Activated CD4-positive, alpha-beta T cell treated with anti-CD3 and anti-CD28 coated beads for 24 hours (primary cell): ENCODE measurements around the gene IPO4.
"Not testable (repeated sequence)": the region's sequence is repeated elsewhere in the genome, so short reads cannot be mapped to it uniquely, and the experiment has no call there.

ENCODE experiments used
- DNase-seq, 2 donors: peaks; one replicate each; pipeline ENCODE4 v3.0.0-alpha.2; 2020; ENCODE audit warnings: low read depth in 2 of 2

IPO4 gene, protein sequence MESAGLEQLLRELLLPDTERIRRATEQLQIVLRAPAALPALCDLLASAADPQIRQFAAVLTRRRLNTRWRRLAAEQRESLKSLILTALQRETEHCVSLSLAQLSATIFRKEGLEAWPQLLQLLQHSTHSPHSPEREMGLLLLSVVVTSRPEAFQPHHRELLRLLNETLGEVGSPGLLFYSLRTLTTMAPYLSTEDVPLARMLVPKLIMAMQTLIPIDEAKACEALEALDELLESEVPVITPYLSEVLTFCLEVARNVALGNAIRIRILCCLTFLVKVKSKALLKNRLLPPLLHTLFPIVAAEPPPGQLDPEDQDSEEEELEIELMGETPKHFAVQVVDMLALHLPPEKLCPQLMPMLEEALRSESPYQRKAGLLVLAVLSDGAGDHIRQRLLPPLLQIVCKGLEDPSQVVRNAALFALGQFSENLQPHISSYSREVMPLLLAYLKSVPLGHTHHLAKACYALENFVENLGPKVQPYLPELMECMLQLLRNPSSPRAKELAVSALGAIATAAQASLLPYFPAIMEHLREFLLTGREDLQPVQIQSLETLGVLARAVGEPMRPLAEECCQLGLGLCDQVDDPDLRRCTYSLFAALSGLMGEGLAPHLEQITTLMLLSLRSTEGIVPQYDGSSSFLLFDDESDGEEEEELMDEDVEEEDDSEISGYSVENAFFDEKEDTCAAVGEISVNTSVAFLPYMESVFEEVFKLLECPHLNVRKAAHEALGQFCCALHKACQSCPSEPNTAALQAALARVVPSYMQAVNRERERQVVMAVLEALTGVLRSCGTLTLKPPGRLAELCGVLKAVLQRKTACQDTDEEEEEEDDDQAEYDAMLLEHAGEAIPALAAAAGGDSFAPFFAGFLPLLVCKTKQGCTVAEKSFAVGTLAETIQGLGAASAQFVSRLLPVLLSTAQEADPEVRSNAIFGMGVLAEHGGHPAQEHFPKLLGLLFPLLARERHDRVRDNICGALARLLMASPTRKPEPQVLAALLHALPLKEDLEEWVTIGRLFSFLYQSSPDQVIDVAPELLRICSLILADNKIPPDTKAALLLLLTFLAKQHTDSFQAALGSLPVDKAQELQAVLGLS

DNA sequence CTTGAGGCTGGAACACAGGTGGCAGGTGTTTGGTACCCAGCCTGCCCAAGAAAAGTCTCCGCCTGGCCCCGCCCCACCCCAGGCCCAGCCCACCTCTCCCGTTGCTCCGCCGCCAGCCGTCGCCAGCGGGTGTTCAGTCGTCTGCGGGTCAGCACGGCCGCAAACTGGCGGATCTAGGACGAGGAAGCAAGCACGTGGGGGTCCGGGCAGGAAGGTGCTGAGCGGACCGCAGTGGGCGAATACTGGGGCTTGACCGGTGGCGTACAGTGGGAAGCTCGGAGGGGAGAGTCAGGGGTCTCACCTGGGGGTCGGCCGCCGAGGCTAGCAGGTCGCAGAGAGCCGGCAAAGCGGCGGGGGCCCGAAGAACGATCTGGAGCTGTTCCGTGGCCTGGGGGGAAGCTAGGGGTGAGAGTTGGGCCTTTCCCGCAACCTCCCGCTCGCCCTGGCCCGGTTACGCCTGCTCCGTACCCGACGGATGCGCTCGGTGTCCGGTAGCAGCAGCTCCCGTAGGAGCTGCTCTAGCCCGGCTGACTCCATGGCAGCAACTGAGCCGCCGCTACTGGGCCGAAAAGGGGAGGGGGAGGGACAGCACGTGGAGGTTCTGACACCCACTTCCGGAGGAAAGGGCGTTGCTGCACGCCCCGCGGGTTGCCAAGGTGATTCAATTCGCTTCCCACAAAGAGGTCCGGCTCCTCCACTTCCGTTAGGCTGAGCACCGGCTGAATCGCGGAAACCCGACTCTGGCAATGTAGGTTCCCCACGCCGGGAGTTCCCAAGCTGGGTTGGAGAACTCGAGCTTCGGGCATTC is at the start of gene IPO4:
IPO4 (minus strand) TSS at position 566 of the 808 bp plus-strand sequence; CDS start at position 537, 29 bp downstream.
- peak; percentile 91 to 95 for DNase-seq

DNA sequence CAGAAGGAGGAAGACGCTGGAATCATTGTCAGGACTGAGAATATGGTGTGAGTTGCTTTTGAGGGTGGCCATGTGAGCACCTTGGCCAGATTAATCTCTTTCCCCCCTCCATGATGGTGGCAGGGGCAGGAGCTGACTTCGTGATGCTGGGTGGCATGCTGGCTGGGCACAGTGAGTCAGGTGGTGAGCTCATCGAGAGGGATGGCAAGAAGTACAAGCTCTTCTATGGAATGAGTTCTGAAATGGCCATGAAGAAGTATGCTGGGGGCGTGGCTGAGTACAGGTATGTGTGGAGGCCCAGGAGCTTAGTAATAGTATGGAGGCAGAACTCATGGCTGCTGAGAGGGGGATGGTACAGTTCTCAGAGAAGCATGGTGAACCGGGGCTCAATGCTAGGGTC is 49.5 kb upstream of the IPO4 start:
- no peak for DNase-seq

DNA sequence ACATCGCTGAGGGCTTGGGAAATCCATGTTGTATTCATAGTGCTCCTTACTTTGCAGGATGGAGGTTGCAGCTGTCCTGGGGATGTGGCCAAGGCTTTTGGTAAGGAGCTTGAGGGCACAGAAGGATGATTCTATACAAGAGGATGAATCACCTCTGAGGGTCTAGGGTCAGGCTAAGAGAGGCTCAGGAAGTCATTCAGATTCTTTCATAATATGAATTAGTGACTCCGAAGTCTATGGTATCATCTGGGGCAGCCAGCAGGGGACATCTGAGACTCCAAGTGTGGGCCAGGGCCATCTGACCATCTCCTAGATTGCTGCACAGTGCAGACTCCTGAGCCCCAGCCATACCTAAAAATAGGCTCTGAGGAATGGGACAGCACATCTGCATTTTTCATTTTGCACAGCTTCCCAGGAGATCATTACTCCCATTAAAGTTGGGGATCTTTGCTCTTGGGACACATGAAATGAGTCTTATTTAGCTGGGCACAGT is 48.9 kb upstream of the IPO4 start:
- no peak for DNase-seq

DNA sequence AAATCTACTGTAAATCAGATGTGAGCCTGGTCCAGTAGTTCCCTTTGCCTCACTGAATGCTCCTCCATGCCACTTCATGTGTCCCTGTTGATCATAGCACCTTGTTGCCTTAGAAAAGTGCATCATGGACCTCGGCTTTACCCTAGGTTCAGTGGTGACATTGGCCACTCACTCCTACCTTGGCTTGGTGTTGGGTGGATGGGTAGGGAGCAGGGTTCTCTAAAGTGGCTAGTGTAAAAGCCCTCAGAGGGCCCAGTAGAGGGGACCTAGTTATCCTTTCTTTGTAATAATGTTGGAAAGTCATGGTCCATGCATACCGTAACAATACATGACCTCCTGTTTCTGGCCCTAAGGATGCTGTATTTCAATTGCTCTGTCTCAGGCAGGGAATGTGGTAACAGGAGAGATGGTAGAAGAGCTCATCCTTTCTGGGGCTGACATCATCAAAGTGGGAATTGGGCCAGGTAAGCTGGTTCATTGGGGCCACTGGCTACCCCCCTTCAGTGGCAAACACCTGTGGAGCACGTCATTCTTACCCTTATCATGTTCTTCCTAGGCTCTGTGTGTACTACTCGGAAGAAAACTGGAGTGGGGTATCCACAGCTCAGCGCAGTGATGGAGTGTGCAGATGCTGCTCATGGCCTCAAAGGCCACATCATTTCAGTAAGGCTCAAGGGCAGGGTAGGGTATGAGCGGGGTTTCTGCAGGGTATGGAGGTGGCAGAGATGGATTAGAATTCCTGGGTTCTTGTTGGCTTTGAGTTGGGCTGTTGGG is 48.3 kb upstream of the IPO4 start:
- no peak for DNase-seq

DNA sequence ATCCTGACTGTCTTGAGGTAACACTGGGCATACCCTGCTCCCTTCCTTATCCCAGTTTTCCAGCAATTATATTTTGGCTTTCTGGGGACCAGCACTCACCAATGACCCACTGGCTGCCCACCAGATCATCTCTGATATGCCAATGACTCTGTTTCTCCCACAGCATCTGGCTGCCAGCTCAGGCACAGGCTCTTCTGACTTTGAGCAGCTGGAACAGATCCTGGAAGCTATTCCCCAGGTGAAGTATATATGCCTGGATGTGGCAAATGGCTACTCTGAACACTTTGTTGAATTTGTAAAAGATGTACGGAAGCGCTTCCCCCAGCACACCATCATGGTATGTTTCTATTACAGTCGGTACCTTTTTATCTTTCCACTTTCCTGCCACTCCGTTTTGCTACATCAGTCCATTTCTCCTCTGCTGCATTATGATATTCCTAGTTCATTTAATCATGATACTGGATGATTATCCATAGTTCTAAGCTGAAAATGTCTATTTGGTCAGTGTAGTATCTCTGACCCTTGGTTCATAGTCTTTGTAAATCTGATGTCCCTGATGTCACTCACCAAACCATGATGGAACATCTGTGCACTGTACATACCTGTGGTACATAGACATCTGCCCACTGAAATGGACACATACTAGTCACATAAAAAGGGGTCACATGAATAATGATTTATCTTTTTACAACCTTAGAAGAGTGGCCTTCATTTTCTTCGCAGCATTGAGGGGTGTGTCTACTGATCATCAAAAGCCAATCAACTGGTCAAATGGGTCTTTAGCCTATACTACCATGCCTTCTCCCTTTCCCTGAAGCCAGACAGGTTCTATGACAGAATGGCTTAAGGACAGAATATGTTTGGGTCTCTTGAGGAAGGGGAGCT is 47.4 kb upstream of the IPO4 start:
- DNase-seq: no peak

DNA sequence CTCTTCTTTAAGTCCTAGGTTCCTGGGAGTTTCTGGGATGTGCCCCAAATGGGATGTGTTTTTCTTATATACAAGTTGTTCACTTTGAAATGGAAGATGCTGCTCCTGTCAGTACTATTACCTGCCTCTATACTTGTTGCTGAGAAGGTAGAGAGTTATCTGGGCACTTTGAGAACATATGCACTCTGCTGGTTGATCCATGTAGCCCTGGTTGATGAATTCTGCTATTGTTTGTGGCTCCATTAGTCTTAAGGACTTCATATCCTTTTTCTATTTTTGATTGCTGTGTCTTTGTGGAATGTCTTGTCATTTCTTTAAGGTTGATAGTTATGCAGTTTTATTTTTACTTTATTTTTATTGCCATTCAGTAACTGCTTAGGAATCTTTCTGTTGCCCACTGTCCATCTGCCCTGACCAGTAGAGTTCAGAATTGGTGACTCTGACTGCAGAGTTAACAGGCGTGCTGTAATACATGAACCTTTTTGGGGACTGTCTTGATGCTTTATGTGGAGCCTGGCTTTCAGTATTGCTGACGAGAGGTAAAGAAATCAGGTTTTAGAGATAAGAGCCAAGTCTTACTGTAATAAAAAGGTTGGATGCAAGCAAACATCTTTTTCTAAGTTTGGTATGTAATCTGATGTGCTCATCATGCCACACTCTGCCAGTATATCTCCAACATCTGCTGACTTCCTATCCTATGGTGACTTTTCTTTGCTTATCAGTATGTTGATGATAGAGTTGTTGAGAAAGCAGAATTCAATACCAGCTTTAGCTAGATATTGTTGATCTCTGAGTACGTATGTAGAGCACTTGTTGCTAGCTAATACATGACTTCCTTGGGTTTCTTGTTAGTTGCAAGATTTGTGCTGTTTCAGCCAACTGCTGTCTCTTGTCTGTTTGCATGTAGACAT is 45.7 kb upstream of the IPO4 start:
- DNase-seq: no peak

DNA sequence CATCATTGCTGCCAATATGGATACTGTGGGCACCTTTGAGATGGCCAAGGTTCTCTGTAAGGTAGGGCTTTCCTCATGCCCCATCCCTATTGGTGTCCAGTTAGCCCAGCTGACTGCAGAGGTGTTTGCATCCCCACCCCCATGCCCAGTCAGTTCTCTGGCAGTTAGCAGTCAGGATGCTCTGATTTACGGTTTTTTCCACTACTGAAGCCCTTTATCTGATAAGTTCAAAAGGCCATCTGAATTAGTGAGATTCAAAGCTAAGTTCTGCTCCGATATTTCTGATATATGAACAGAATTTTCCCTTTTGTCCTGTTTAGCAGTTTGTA is 44.9 kb upstream of the IPO4 start:
- no peak for DNase-seq

DNA sequence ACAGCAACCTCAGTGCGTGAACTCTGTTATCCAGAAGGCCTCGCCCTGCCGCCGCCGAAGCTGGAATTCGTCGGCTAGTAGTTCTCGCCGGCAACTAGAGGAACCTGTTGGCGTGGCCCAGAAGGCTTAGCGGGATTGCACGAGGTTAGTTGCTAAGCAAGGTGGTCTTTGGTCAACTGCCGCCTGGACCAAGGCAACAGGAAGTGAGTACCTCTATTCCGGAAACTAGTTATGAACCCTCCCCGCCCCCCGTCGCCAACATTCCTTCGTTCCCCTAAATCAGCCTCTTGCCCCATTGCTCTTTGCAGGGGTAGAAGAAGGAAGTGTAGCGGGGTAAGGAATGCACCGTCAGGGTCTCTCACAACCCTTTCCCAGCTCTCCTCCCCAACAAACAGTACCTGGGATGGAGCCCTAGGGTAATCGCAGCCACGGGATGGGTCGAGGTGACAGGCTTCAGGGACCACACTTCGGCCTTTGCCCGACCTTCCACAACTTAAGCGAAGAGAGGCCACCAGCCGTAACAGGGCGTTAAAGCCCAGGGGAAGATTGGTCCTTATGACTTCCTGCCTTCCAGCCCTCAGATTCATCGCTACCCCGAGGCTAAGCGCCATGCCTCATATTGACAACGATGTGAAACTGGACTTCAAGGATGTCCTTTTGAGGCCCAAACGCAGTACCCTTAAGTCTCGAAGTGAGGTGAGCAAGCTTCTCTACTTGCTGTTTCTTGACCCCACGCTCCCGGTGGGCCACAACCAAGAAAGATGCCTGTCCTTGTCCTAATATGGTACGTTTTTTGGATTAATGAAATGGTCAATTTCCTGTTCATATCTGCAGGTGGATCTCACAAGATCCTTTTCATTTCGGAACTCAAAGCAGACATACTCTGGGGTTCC is 44.3 kb upstream of the IPO4 start, which contains the start of gene GMPR2:
GMPR2 (plus strand) TSS at position 285 of the 893 bp plus-strand sequence; CDS start at position 610, 325 bp downstream.
- no peak for DNase-seq

DNA sequence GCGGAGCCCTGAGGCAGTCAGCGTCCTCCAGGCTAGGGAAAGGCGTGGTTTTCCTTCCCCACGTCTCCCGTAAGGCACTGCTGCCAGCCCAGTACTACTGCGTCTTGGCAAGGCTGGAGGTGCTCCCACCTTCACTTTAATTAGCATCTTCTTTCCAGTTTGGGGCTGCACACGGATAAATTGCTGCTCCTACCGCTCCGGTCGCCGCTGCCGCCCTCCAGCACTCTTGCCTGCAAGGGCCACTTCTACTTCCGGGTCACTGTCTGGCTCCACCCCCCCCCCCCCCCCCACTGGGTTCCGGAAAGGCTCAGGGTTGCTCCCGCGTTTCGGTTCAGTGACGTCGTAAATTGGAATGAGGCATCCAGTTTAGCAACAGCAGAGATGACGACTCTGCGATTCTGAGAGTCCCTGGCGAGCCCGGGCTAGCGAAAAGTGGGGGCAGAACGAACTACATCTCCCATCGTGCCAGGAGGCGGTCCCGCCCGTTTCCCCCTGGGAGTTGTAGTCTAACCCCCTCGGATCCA is 43.6 kb upstream of the IPO4 start, which contains the start of gene NEDD8:
NEDD8 (minus strand) TSS at position 247 of the 524 bp plus-strand sequence; CDS start at position 147, 100 bp downstream.
- peak; percentile 85 to 86 for DNase-seq

DNA sequence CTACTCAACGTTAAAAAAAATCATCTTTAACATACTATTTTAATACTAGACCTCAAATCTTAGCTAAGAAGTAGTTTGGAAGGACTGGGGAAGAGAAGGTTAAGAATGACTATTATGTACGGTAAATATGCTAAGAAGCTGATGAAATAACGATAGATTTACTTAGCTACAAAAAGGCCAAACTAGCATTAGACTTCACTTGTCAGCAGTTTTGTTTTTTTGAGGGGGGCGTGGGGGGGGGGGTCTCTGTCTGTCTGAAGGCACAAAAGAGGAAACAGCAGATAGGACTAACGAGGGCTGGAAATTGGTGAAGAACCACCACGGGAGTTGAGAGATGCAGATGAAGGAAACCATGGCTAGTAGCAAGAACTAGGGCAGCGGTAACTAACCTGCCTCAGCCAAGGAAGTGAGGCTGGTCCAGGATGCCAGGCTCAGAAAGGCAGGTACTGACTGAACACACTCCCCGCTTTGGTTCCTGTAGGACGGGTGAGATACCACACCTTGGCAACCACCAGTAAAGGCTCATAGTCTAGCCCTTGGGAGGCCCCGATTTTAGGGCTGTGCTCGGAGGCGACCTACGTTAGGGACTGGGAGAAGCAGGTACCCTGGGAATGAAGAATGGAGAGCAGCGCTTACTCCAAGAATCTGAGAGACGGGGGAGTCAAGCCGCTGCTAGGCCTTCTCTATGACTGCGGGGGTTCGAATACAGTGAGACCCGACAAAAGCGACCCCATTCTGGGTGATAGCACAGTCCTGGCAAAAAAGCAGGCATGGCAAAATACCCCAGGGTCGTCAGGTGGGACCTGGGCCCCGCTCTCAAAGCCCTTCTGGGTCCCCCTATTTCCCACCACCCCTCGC is 42.9 kb upstream of the IPO4 start:
- DNase-seq: no peak

DNA sequence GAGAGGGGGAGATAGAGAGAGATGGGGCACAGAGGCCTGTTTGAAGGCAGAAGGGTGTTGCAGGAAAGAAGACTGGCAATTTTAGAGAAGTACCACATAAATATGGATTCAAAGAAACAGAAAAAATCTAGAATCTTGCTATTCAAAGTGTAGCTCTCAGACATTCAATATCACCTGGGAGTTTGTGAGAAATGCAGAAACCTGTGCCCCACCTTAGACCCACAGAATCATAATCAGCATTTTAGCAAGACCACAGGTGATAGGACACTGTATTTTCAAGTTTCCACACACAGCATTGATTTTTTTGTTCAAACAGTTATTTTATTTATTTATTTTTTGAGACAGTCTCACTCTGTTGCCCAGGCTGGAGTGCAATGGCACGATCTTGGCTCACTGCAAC is 40.3 kb upstream of the IPO4 start:
- DNase-seq: no peak

DNA sequence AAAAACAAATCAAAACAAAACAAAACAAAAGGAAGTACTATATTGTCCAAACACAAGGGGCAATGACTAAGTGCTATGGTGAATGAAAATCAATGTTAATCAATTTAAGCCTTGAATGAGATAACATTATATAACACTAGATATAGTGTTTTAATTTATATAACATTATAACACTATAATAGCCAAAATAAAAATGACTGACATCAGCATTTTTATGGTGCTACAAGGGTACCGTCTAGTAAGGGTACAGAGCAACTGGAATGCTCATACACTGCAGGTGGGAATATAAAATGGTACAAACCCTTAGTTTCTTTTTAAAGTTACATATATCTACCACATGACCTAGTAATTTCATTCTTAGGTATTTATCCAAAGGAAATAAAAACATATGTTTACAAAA is 37.9 kb upstream of the IPO4 start:
- no peak for DNase-seq

DNA sequence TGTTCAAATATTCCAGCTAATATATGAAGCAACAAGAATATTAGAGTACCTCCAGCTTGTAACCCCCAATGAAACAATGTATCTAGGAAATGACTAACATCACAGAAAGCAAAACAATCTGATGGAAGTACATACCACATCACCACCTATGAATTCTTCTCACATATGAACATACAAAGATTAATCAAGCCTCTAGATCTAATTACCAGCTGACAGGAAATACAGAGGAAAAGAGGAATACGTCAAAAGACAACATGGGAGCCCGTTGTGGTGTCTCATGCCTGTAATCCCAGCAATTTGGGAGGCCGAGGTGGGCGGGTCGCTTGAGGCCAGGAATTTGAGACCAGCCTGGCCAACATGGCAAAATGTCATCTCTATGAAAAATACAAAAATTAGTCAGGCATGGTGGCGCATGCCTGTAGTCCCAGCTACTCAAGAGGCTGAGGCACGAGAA is 36.0 kb upstream of the IPO4 start:
- no peak for DNase-seq

DNA sequence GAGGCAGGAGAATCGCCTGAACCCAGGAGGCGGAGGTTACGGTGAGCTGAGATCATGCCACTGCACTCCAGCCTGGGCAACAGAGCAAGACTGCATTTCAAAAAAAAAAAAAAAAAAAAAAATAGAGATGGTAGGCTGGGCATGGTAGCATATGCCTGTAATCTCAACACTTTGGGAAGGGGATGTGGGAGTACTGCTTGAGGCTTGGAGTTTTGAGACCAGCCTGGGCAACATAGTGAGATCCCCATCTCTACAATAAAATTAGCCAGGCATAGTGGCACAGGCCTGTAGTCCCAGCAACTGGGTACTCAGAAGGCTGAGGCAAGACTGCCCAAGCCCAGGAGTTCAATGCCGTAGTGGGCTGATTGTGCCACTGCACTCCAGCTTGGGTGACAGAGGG is 34.4 kb upstream of the IPO4 start:
- not testable (repeated sequence) for DNase-seq

DNA sequence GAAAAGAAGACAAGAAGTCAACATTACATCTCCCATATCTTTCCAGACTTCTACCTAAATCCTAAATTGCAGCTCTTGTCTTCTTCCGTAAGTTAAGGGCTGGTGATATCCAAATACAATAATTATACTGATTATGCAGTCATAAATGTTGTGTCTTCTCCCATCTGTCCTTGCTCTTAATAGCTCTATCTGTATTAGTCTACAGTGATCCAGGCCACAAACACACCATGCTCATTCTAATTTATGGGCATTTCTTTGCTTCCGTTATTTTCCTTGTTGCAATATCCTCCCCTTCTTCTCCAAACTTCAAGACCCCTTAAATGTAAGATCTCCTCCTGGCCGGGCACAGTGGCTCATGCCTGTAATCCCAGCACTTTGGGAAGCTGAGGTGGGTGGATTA is 30.9 kb upstream of the IPO4 start:
- DNase-seq: no peak

DNA sequence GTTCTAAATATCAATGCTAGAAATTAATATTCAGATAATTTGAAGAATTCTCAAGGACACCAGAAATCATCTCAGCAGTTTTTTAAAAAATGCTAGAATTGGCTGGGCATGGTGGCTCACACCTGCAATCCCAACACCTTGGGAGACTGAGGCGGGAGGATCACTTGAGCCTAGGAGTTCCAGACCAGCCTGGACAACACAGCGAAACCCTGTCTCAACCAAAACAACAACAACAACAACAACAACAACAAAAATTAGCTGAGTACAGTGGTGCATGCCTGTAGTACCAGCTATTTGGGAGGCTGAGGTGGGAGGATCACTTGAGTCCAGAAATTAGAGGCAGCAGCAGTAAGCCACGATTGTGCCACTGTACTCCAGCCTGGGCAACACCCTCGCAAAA is 30.5 kb upstream of the IPO4 start:
- DNase-seq: no peak
